Naive B cell (primary cell): Measurements from ENCODE around the gene MT2A. TPM values are rescaled to one million over a fixed set of nuclear protein-coding genes. Genes with fewer than 3 reads are reported as not detected.
"Not testable (repeated sequence)": the region's sequence is repeated elsewhere in the genome, so short reads cannot be mapped to it uniquely, and the experiment has no call there.

Source experiments
- ATAC-seq, 2 donors: fragments of 150-1000 bp; cut with Tn5 transposase; 2 replicates each; pipeline ENCODE4 v1.10.0; 2021; ENCODE audit warnings: low read depth in 2 of 2, mild to moderate bottlenecking in 2 of 2, moderate library complexity in 2 of 2
- DNase-seq: peaks from one replicate; pipeline ENCODE4 v3.0.0; 2022
- H3K27ac Mint-ChIP-seq, 6 donors: one replicate each; pipeline ENCODE4 v1.8.0; 2020 to 2022; ENCODE audit warnings: mild to moderate bottlenecking in 6 of 6, mixed read lengths in 6 of 6, moderate library complexity in 5 of 6, inconsistent platforms in 2 of 6
- H3K27me3 Mint-ChIP-seq, 3 donors: one replicate each; pipeline ENCODE4 v1.8.0; 2021 to 2022; ENCODE audit warnings: mixed read lengths in 3 of 3, mild to moderate bottlenecking in 1 of 3
- H3K36me3 Mint-ChIP-seq, 2 donors: one replicate each; pipeline ENCODE4 v1.8.0; 2020 to 2022; ENCODE audit warnings: mixed read lengths in 2 of 2, inconsistent platforms in 1 of 2, mild to moderate bottlenecking in 1 of 2
- H3K4me1 Mint-ChIP-seq, 3 donors: one replicate each; pipeline ENCODE4 v1.8.0; 2020 to 2022; ENCODE audit warnings: mixed read lengths in 3 of 3, inconsistent platforms in 1 of 3, mild to moderate bottlenecking in 1 of 3, moderate library complexity in 1 of 3
- H3K4me3 Mint-ChIP-seq, 8 donors: one replicate each; pipeline ENCODE4 v1.8.0; 2020 to 2022; ENCODE audit warnings: mild to moderate bottlenecking in 8 of 8, mixed read lengths in 8 of 8, moderate library complexity in 8 of 8, inconsistent platforms in 2 of 8
- H3K9me3 Mint-ChIP-seq, 7 donors: one replicate each; pipeline ENCODE4 v1.8.0; 2020 to 2022; ENCODE audit warnings: mixed read lengths in 7 of 7, mild to moderate bottlenecking in 5 of 7, inconsistent platforms in 2 of 7, moderate library complexity in 1 of 7
- polyA plus RNA-seq, 6 donors: library from polyadenylated mRNA; unstranded; fragments of 300-500 nt; fragmentation: Illumina TruSeq; gene quantifications; one replicate each; pipeline ENCODE4 v1.2.3, GENCODE V29; 2021; ENCODE audit warnings: low read depth in 6 of 6

MT2A gene
- 10 to 100 TPM in 5 of 6 donors, 1 to 10 TPM in 1; 8.6 to 18.6 (median 11.2) TPM for polyA plus RNA-seq

- Mint-ChIP-seq H3K27ac (peak within 1 kb of the TSS; percentile 35 to 96 (median 78)), H3K27me3 (peaks cover 0 to 8% (median 5%) of the 10 kb centered on the region in 3 donors), H3K4me3 (peak within 1 kb of the TSS; percentile 86 to 100 (median 94)), H3K4me1 (peaks cover 33 to 46% (median 43%) of the 10 kb centered on the region in 3 donors), H3K36me3 (no peaks in the 10 kb centered on the region), H3K9me3 (peaks cover 0 to 3% (median 0%) of the 10 kb centered on the region in 7 donors)
- peak; percentile 70 for DNase-seq
- ATAC-seq, result peak; percentile 82 to 86
Observed at GRCh38 chr16:56608043-56608875, at the start of gene MT2A. Gene MT2A, plus strand, starts transcription at chr16:56608584. Its CDS starts 72 bp downstream, at chr16:56608656.

GRCh38 chr16:56559109-56559508 lies 49.3 kb upstream of the MT2A start:
- no peaks in the 10 kb centered on the region for H3K36me3 Mint-ChIP-seq

GRCh38 chr16:56560447-56560846 lies 47.9 kb upstream of the MT2A start:
- Mint-ChIP-seq H3K4me1 (no peaks in the 10 kb centered on the region), H3K36me3 (no peaks in the 10 kb centered on the region), H3K9me3 (no peaks in the 10 kb centered on the region), H3K27ac (no peak overlapping the region), H3K27me3 (peaks cover 29 to 45% (median 38%) of the 10 kb centered on the region in 3 donors), H3K4me3 (no peak overlapping the region)
- DNase-seq, result no peak
- ATAC-seq, result no peak

More at GRCh38 chr16:56559109-56559508, 49.3 kb upstream of the MT2A start:
- Mint-ChIP-seq H3K9me3 (no peaks in the 10 kb centered on the region), H3K27me3 (peaks cover 26 to 50% (median 34%) of the 10 kb centered on the region in 3 donors), H3K4me1 (no peaks in the 10 kb centered on the region), H3K4me3 (no peak overlapping the region), H3K27ac (no peak overlapping the region)
- DNase-seq (no peak), ATAC-seq (no peak)

DNA sequence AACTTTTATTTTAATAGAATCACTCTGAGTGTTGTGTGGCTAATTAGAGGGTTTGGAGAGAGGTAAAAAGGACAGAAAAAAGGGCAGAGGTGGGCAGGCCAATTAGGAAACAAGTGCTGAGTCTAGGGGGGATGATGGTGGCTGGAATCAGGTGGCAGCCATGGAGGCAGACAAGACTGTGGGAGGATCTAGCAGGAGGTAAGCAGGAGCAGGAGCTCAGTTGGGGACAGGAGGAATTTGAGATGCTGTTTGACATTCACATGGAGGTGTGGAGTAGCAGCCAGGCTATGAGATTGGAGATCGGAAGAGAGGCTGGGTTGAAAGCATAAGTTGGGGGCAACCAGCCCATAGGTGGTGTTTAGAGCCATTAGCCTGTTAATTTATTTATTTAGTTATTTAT lies 47.3 kb upstream of the MT2A start:
- Mint-ChIP-seq H3K4me3 (no peak overlapping the region), H3K27me3 (peaks cover 27 to 46% (median 44%) of the 10 kb centered on the region in 3 donors), H3K36me3 (no peaks in the 10 kb centered on the region), H3K9me3 (no peaks in the 10 kb centered on the region), H3K27ac (no peak overlapping the region), H3K4me1 (no peaks in the 10 kb centered on the region)
- DNase-seq, result no peak
- no peak for ATAC-seq

DNA sequence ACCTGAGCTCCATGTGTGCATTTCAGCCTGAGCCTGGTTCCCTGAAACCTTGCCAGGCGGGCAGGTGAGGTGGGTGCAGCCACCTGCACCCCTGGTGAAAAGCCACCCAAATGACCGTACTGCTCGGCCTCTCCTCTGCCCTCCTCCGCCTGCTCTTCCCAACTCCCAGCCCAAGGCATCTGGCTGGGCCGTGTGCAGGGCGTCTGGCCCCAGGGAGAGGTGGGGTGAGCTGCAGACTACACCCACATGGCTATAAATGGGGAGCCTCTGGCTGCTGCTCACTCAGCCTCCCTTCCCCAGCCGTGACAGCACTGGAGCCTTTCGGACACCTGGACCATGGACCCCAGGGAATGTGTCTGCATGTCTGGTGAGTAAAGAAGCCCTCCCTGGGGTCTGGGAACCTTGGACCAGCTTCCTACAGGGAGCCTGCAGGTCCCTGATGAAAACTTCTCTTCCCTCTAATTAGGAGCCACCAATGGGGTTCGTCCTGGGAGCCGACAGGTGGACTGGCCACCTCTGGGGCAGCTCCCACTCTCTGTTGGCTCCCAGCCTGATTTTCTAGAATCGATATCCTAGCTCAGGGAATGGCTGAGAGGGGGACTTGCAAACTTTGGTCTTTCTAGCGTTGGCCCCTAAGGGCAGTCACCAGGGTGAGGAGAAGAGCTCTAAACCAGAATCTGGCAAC lies 43.4 kb upstream of the MT2A start, which contains the start of gene MT4:
MT4 (plus strand) TSS at position 281 of the 685 bp plus-strand sequence; CDS start at position 337, 56 bp downstream.
- H3K36me3 Mint-ChIP-seq, result no peaks in the 10 kb centered on the region
- H3K27me3 Mint-ChIP-seq, result peaks cover 24 to 53% (median 47%) of the 10 kb centered on the region in 3 donors
- peaks cover 0 to 5% (median 0%) of the 10 kb centered on the region in 3 donors for H3K4me1 Mint-ChIP-seq
- DNase-seq (no peak), ATAC-seq (no peak)
- peak within 1 kb of the TSS in 1 of 6 donors; percentile 29 for H3K27ac Mint-ChIP-seq
- H3K9me3 Mint-ChIP-seq, result no peaks in the 10 kb centered on the region
- peak within 1 kb of the TSS in 1 of 8 donors; percentile 0 for H3K4me3 Mint-ChIP-seq

DNA sequence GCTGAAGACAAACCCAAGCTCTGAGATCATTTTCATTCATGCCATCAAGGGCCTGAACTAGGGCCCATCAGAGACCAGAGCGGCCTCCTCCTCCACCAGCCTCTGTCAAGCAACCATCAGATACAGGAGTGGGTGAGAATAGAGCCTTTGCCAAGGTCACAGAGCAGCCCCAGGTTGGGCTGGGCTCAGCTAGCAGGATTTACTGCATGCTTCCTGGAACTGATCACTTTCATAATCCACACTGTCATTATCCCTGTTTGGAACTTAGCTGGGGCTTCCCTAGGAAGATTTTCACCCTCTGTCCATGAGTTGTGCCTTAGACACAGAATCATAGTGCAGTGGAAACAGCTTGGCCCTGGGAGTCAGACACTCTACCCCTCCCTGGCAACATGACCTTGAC lies 38.4 kb upstream of the MT2A start:
- DNase-seq, result no peak
- H3K27me3 Mint-ChIP-seq, result peaks cover 7 to 29% (median 23%) of the 10 kb centered on the region in 3 donors
- H3K36me3 Mint-ChIP-seq, result no peaks in the 10 kb centered on the region
- H3K4me3 Mint-ChIP-seq, result no peak overlapping the region
- H3K9me3 Mint-ChIP-seq, result peaks cover 0 to 8% (median 4%) of the 10 kb centered on the region in 7 donors
- H3K27ac Mint-ChIP-seq, result no peak overlapping the region
- ATAC-seq, result no peak
- H3K4me1 Mint-ChIP-seq, result peaks cover 0 to 5% (median 0%) of the 10 kb centered on the region in 3 donors

DNA sequence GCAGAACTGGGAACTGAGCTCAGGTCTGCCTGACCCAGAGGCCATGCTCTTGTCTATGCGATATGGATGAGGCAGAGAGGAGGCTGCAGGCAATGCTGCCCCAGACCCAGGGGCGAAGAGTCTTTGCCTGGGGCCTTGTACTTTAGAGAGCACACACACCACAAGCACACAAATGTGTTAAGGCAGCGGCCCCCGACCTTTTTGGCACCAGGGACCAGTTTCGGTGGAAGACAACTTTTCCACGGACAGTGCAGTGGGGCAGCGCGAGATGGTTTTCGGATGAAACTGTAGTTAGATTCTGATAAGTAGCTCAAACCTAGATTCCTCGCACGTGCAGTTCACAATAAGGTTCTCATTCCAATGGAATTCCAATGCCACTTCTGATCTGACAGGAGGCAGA lies 36.9 kb upstream of the MT2A start:
- Mint-ChIP-seq H3K27me3 (peaks cover 10 to 27% (median 12%) of the 10 kb centered on the region in 3 donors), H3K4me1 (peaks cover 0 to 6% (median under 1%) of the 10 kb centered on the region in 3 donors), H3K4me3 (no peak overlapping the region), H3K9me3 (peaks cover 0 to 13% (median 6%) of the 10 kb centered on the region in 7 donors), H3K27ac (no peak overlapping the region), H3K36me3 (no peaks in the 10 kb centered on the region)
- no peak for ATAC-seq
- DNase-seq, result no peak

GRCh38 chr16:56574625-56575024 lies 33.8 kb upstream of the MT2A start:
- Mint-ChIP-seq H3K36me3 (no peaks in the 10 kb centered on the region), H3K4me1 (peaks cover 0 to 8% (median 6%) of the 10 kb centered on the region in 3 donors), H3K27ac (no peak overlapping the region), H3K27me3 (peaks cover 0 to 19% (median 11%) of the 10 kb centered on the region in 3 donors), H3K9me3 (peaks cover 0 to 13% (median 6%) of the 10 kb centered on the region in 7 donors), H3K4me3 (no peak overlapping the region)
- no peak for DNase-seq
- ATAC-seq, result no peak

DNA sequence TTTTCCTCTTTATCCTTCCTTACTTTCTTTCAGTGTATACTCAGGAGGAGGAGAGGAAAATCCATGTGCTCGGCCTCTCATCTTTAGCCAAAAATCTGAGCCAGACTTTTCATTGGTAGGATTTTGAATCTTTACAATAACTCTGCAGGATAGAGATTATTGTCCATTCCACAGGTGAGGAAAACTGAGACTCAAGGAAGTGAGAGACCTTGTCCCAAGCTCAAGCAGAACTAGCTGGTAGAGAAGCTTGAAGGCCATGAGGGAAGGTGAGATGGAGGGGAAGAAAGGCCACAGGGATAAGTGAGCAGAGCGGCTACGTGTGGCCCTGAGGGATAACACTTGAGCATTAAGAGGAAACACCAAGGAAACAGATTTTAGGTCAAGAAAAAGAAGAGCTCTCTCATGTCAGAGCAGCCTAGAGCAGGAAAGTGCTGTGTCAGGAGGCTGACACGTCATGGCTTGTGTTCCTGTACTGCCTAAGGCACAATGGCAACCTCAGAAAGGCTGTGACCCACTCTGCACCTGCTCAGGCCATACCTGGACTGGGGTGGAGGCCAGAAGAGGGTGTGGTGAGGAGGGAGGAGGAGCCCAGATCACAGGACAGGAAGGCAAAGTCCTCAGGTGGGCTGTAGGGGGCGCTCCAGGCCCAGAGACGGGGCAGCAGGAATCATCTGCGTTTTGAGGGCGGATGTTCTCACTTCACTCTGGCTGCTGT lies 31.6 kb upstream of the MT2A start:
- no peaks in the 10 kb centered on the region for H3K36me3 Mint-ChIP-seq
- H3K4me1 Mint-ChIP-seq, result peaks cover 0 to 8% (median 6%) of the 10 kb centered on the region in 3 donors
- peaks cover 0 to 13% (median 6%) of the 10 kb centered on the region in 7 donors for H3K9me3 Mint-ChIP-seq
- H3K27me3 Mint-ChIP-seq, result peaks cover 10 to 33% (median 11%) of the 10 kb centered on the region in 3 donors
- peak overlapping the region in 1 of 6 donors; percentile 61 for H3K27ac Mint-ChIP-seq
- ATAC-seq, result peak; percentile 98 to 99
- DNase-seq, result peak; percentile 68
- peak overlapping the region in 1 of 8 donors; percentile 49 for H3K4me3 Mint-ChIP-seq

DNA sequence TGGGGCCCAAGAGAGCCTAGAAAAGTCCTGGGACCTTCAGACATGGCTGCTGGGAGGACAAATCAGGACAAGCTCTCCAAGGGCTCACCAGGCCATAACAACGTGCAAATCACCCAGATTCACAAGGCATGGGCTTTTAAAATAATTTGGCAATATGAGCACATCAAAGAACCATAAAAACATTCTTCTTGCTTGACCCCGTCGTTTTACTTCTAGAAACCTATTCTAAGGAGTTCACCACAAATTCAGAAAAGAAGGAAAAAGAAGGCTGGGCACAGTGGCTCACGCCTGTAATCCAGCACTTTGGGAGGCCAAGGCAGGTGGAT lies 31.1 kb upstream of the MT2A start:
- H3K27ac Mint-ChIP-seq, result no peak overlapping the region
- peaks cover 10 to 39% (median 11%) of the 10 kb centered on the region in 3 donors for H3K27me3 Mint-ChIP-seq
- no peak overlapping the region for H3K4me3 Mint-ChIP-seq
- no peaks in the 10 kb centered on the region for H3K36me3 Mint-ChIP-seq
- DNase-seq (no peak), ATAC-seq (no peak)
- H3K9me3 Mint-ChIP-seq, result peaks cover 0 to 13% (median 6%) of the 10 kb centered on the region in 7 donors
- H3K4me1 Mint-ChIP-seq, result peaks cover 0 to 8% (median 6%) of the 10 kb centered on the region in 3 donors

DNA sequence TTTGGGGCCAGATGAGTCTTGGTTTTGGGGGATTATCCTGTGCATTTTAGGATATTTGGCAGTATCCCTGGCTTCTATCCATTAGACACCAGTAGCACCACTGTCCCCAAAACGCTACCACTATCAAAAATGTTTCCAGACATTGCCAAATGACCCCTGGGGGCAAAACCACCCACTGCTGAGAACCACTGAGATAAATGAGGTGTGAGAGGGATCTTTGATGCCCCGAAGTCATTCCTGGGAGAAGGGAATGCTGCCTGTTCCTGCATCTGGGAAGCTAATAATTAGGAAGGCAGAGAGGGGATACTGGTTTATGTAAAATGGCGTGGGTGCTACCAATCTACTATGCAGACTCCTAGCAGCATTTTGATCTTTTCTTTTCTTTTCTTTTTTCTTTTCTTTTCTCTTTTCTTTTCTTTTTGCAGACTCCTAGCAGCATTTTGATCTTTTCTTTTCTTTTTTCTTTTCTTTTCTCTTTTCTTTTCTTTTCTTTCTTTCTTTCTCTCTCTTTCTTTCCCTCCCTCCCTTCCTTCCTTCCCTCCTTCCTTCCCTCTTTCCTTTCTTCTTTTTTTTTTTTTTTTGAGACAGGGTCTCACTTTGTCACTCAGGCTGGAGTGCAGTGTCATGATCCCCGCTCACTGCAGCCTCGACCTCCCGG lies 27.9 kb upstream of the MT2A start:
- Mint-ChIP-seq H3K36me3 (no peaks in the 10 kb centered on the region), H3K27ac (peak overlapping the region in 1 of 6 donors; percentile 90), H3K4me1 (peaks cover 0 to 8% (median 6%) of the 10 kb centered on the region in 3 donors), H3K9me3 (no peaks in the 10 kb centered on the region), H3K27me3 (peaks cover 15 to 53% (median 30%) of the 10 kb centered on the region in 3 donors), H3K4me3 (no peak overlapping the region)
- no peak for ATAC-seq
- DNase-seq, result no peak

DNA sequence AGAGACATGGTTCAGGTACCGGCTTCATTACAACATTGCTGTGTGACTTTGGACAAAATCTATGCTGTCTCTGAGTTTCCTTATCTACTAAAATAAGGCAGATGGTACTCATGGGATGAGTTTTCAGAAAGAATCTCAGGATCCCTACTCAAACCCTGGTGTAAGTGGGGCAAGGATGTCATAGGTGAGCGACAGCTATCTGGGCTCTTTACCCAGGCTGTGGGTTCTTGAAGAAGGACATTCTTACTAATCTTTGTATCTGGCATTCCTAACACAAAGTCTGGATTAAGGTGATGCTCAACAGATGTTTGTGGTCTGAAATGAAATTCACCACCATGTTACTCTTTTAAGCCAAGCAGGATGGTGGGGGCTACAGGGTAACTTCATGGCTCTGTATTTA lies 25.5 kb upstream of the MT2A start:
- not testable (repeated sequence) for H3K36me3 Mint-ChIP-seq, H3K9me3 Mint-ChIP-seq, H3K27ac Mint-ChIP-seq, H3K4me3 Mint-ChIP-seq, DNase-seq, ATAC-seq, H3K4me1 Mint-ChIP-seq
- H3K27me3 Mint-ChIP-seq, result peaks cover 18 to 67% (median 49%) of the 10 kb centered on the region in 3 donors
